Measurements from ENCODE around the gene KCNIP4. TPM values are rescaled to one million over a fixed set of nuclear protein-coding genes. Genes with fewer than 3 reads are reported as not detected.

The KCNIP4 gene
- total and polyA plus RNA-seq, 7 donors, result 0.03 TPM; not detected in 6

DNA sequence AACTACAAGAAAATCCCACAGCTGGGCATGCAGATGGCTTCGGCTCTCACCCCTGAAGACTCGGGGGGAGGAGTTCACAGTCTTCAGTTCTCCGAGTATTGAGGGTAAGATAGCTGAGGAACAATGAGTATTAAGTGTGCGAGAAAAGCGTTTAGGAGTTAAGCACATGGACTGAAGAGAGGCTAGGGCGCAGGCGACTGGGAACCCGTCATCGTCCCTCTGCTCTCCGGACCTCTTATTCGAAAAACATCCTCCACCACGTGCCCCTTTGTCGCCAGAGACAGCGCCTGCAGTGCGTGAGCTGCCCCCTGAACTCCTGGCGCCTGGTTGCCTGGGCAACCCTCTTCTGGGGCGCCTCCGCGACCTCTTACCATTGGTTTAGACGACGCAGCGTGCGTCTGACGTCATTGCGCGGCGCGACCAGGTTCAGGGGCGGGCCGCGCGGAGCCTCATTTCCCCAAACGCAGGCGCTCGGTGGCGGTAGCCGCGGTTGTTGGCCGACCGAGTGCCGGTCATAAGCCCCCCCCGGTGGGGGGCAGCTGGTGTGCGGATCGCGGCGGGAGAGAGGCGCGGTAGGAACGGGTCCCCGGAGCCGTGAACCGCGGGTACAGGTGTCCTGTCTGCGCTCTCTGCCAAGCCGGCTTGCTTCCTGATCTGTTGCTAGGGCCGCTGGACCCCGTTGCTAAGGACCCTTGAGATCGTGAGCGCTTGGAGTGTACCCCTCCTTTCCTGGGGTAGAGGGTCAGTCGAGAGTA lies 1248.4 kb downstream of the KCNIP4 start, which contains the start of gene PACRGL:
Gene PACRGL (plus strand): TSS at position 452 of the 755 bp plus-strand sequence. CDS start 4,024 bp downstream, outside the sequence.
- Histone ChIP-seq H3K27me3 (ENCODE audit: insufficient read depth in 3 of 3, low read length in 2 of 3) (no peaks in the 10 kb centered on the region), H3K27ac (peak within 1 kb of the TSS; percentile 82), H3K4me3 (peak within 1 kb of the TSS; percentile 88), H3K4me1 (peaks cover 22% of the 10 kb centered on the region), H3K36me3 (ENCODE audit: insufficient read depth in 1 of 2, low read depth in 1 of 2) (peaks cover 3 to 10% of the 10 kb centered on the region in 2 donors), H3K9me3 (no peaks in the 10 kb centered on the region)
- TF ChIP-seq, protein P1, sequence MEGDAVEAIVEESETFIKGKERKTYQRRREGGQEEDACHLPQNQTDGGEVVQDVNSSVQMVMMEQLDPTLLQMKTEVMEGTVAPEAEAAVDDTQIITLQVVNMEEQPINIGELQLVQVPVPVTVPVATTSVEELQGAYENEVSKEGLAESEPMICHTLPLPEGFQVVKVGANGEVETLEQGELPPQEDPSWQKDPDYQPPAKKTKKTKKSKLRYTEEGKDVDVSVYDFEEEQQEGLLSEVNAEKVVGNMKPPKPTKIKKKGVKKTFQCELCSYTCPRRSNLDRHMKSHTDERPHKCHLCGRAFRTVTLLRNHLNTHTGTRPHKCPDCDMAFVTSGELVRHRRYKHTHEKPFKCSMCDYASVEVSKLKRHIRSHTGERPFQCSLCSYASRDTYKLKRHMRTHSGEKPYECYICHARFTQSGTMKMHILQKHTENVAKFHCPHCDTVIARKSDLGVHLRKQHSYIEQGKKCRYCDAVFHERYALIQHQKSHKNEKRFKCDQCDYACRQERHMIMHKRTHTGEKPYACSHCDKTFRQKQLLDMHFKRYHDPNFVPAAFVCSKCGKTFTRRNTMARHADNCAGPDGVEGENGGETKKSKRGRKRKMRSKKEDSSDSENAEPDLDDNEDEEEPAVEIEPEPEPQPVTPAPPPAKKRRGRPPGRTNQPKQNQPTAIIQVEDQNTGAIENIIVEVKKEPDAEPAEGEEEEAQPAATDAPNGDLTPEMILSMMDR (IDR thresholded peaks at IDR 0.05), result no peak
- intact Hi-C loops (cut with DNase I), result no loop called here
- WGBS, 3 donors, result 0% methylated on average over 50 to 60 of the region's 60 CpGs
- peak; percentile 99 to 100 (median 100) for ATAC-seq
- peak; percentile 96 to 97 for DNase-seq

- WGBS, 3 donors, result 63 to 66% (median 64%) methylated on average over 4 of the region's 4 CpGs
- DNase-seq (no peak), ATAC-seq (no peak)
- no peaks in the 10 kb centered on the region for H3K9me3 ChIP-seq
- H3K36me3 ChIP-seq (ENCODE audit: insufficient read depth in 1 of 2, low read depth in 1 of 2), result no peaks in the 10 kb centered on the region
- no peaks in the 10 kb centered on the region for H3K27me3 ChIP-seq (ENCODE audit: insufficient read depth in 3 of 3, low read length in 2 of 3)
- H3K4me1 ChIP-seq, result peaks cover 22% of the 10 kb centered on the region
- no peak overlapping the region for H3K27ac ChIP-seq
- H3K4me3 ChIP-seq, result no peak overlapping the region
- TF ChIP-seq, protein P1 (IDR thresholded peaks at IDR 0.05), result no peak
- intact Hi-C loops (cut with DNase I), result no loop called here
Observed at GRCh38 chr4:20698820-20699219, 1249.8 kb downstream of the KCNIP4 start.

- no peaks in the 10 kb centered on the region for H3K36me3 ChIP-seq (ENCODE audit: insufficient read depth in 1 of 2, low read depth in 1 of 2)
- WGBS, 3 donors, result 92 to 93% (median 93%) methylated on average over 4 of the region's 4 CpGs
Observed at GRCh38 chr4:20698382-20698781, 1250.2 kb downstream of the KCNIP4 start.

GRCh38 chr4:20696815-20697214 lies 1251.8 kb downstream of the KCNIP4 start:
- Histone ChIP-seq H3K27ac (no peak overlapping the region), H3K27me3 (ENCODE audit: insufficient read depth in 3 of 3, low read length in 2 of 3) (no peaks in the 10 kb centered on the region), H3K4me3 (no peak overlapping the region), H3K9me3 (no peaks in the 10 kb centered on the region), H3K4me1 (peaks cover 22% of the 10 kb centered on the region), H3K36me3 (ENCODE audit: insufficient read depth in 1 of 2, low read depth in 1 of 2) (no peaks in the 10 kb centered on the region)
- TF ChIP-seq, protein P1 (IDR thresholded peaks at IDR 0.05), result no peak
- intact Hi-C loops (cut with DNase I), result no loop called here
- no peak for DNase-seq
- no peak for ATAC-seq
- 83 to 93% (median 91%) methylated on average over 1 of the region's 1 CpG for WGBS, 3 donors

More at GRCh38 chr4:20698382-20698781, 1250.2 kb downstream of the KCNIP4 start:
- H3K9me3 ChIP-seq, result no peaks in the 10 kb centered on the region
- H3K27ac ChIP-seq, result no peak overlapping the region
- H3K27me3 ChIP-seq (ENCODE audit: insufficient read depth in 3 of 3, low read length in 2 of 3), result no peaks in the 10 kb centered on the region
- TF ChIP-seq, protein P1 (IDR thresholded peaks at IDR 0.05), result no peak
- ATAC-seq, result no peak
- intact Hi-C loops (cut with DNase I), result no loop called here
- H3K4me3 ChIP-seq, result no peak overlapping the region
- peaks cover 22% of the 10 kb centered on the region for H3K4me1 ChIP-seq
- no peak for DNase-seq

All from psoas muscle (tissue), 8 donors.